ENCODE data around the gene SLC25A34. TPM values are rescaled to one million over a fixed set of nuclear protein-coding genes. Genes with fewer than 3 reads are reported as not detected.

The SLC25A34 gene
- total and polyA plus RNA-seq, 10 of the 15 experiments (the other 5 are each of a cell fraction or from before 2014, with no cell fraction given) = 0.02 to 1.6 (median 0.39) TPM

GRCh38 chr1:15724949-15725880 is 10.8 kb upstream of the SLC25A34 start:
- BruUV-seq (replicated peaks) = no TSS peak
- no peak for ATAC-seq
- intact Hi-C loops (cut with micrococcal nuclease; ENCODE audit: unreplicated experiment) = no loop called here
- H3K27ac ChIP-seq (ENCODE audit: control insufficient read depth, insufficient read depth) = no peak overlapping the region
- ChIA-PET RAD21 (ENCODE audit: unreplicated experiment) (no interaction called here), CTCF (no interaction called here), SMC1A (ENCODE audit: uncharacterized antibody, unreplicated experiment) (interaction anchor here (0.6 kb wide), 1 partner anchor 28 kb away, joined by 3 read pairs; no protein-coding TSS in a partner anchor), POLR2A (interaction anchor here (0.6 kb wide), 1 partner anchor 13 kb away, joined by 3 read pairs; no protein-coding TSS in a partner anchor)
- no peaks in the 10 kb centered on the region for H3K27me3 ChIP-seq (replicated peaks in 1 of 2; ENCODE audit: control insufficient read depth in 2 of 2, insufficient read depth in 2 of 2, low read length in 1 of 2)
- no peaks in the 10 kb centered on the region for H3K9me3 ChIP-seq (replicated peaks; ENCODE audit: control insufficient read depth, insufficient read depth, low read length)
- no peaks in the 10 kb centered on the region for H3K79me2 ChIP-seq (ENCODE audit: control insufficient read depth, insufficient read depth, low read length)
- no peak overlapping the region for H2AFZ ChIP-seq (ENCODE audit: control insufficient read depth, low read depth, low read length)
- TF ChIP-seq ESRRA (IDR thresholded peaks at IDR 0.05; ENCODE audit: low read length) (no peak), BMI1 (IDR thresholded peaks at IDR 0.05; ENCODE audit: borderline replicate concordance) (no peak), MYB (IDR thresholded peaks at IDR 0.05; ENCODE audit: borderline replicate concordance, low read depth, low read length) (no peak), BHLHE40 (IDR thresholded peaks at IDR 0.05; ENCODE audit: borderline replicate concordance in 1 of 2, low read depth in 2 of 2, low read length in 1 of 2) (no peak), STAT1 (conservative IDR thresholded peaks at IDR 0.05) (no peak), SP1 (IDR thresholded peaks at IDR 0.05; ENCODE audit: low read depth, low read length) (no peak), ZNF207 (IDR thresholded peaks at IDR 0.05; ENCODE audit: borderline replicate concordance) (no peak), POLR2A (IDR thresholded peaks at IDR 0.05; ENCODE audit: low read depth, low read length) (0 out of 2 replicates have a peak, but pooled peaks have one; percentile 25)
- FAIRE-seq = no peak
- in situ Hi-C loops (cut with MboI) = no loop called here
- DNase-seq (ENCODE audit: low read depth, low spot score) = no peak
- H3K36me3 ChIP-seq (ENCODE audit: control insufficient read depth in 2 of 2, insufficient read depth in 2 of 2, low read length in 1 of 2) = peaks cover 17 to 35% of the 10 kb centered on the region in 2 experiments; a peak in 3 of 4 replicates
- H3K4me3 ChIP-seq = no peak overlapping the region
- H4K20me1 ChIP-seq (ENCODE audit: control insufficient read depth, insufficient read depth) = no peaks in the 10 kb centered on the region
- H3K4me1 ChIP-seq (ENCODE audit: control insufficient read depth, insufficient read depth, low read length) = no peaks in the 10 kb centered on the region
- WGBS (ENCODE audit: insufficient coverage, insufficient replicate concordance, low lambda C conversion rate, missing lambda C conversion rate) = 90% methylated on average over 23 of the region's 26 CpGs
- no peak overlapping the region for H3K4me2 ChIP-seq (ENCODE audit: control insufficient read depth, insufficient read depth)
- H3K9ac ChIP-seq (ENCODE audit: control insufficient read depth, insufficient read depth, low read length) = no peak overlapping the region

Measured in GM12878 (cell line).